ENCODE data around the gene TMEM97. TPM values are rescaled to one million over a fixed set of nuclear protein-coding genes. Genes with fewer than 3 reads are reported as not detected.

The TMEM97 gene
- total and polyA plus RNA-seq, 9 of the 15 experiments (the other 6 are each of a cell fraction or from before 2014, with no cell fraction given): 34.6 to 121 (median 76.0) TPM

GRCh38 chr17:28270055-28270454, 48.9 kb upstream of the TMEM97 start:
- no TSS peak for BruUV-seq (replicated peaks)
- no peaks in the 10 kb centered on the region for H3K79me2 ChIP-seq (ENCODE audit: control insufficient read depth, insufficient read depth, low read length)
- FAIRE-seq (peak; percentile 67), ATAC-seq (peak; percentile 74), DNase-seq (ENCODE audit: extremely low read depth in 1 of 4, low spot score in 3 of 4) (peak; percentile 18 to 70 (median 30))
- in situ Hi-C loops (cut with MboI): no loop called here
- no peaks in the 10 kb centered on the region for H4K20me1 ChIP-seq (replicated peaks; ENCODE audit: control insufficient read depth, insufficient read depth, low read length)
- H3K36me3 ChIP-seq (ENCODE audit: control insufficient read depth, insufficient read depth, low read length): no peaks in the 10 kb centered on the region
- peaks cover 9 to 11% of the 10 kb centered on the region in 2 experiments; a peak in 4 of 5 replicates for H3K4me1 ChIP-seq (replicated peaks in 1 of 2; ENCODE audit: control insufficient read depth in 2 of 2, insufficient read depth in 2 of 2, low read length in 2 of 2)
- H3K27me3 ChIP-seq (ENCODE audit: control insufficient read depth in 2 of 2, insufficient read depth in 2 of 2, low read length in 2 of 2): no peaks in the 10 kb centered on the region; a peak in 1 of 5 replicates
- ChIA-PET POLR2A (interaction anchor here (1.0 to 2.1 kb wide), 3 partner anchors 10 to 58 kb away, joined by 3 to 7 read pairs (median 6); no protein-coding TSS in a partner anchor), CTCF (ENCODE audit: low intra/inter-chr PET ratio) (no interaction called here)
- no peaks in the 10 kb centered on the region for H3K9me1 ChIP-seq (ENCODE audit: control insufficient read depth, insufficient read depth, low read length)
- peaks cover 24% of the 10 kb centered on the region for H3K9me3 ChIP-seq (replicated peaks; ENCODE audit: control insufficient read depth, insufficient read depth, low read depth, low read length)
- 0% methylated on average over 2 of the region's 2 CpGs for WGBS (ENCODE audit: insufficient coverage, low coverage, missing lambda C conversion rate)
- intact Hi-C loops (cut with micrococcal nuclease): no loop called here
- H3K9ac ChIP-seq (ENCODE audit: insufficient read depth in 1 of 2, low read depth in 2 of 2, low read length in 2 of 2): no peak overlapping the region
- no peak overlapping the region for H3K4me3 ChIP-seq
- no peak overlapping the region for H3K27ac ChIP-seq (ENCODE audit: extremely low read depth, low read depth, low read length)
- peak overlapping the region; percentile 18; the same call in 1 of the 2 replicates for H2AFZ ChIP-seq (ENCODE audit: low read depth, low read length)
- no peak overlapping the region for H3K4me2 ChIP-seq (ENCODE audit: insufficient read depth, low read length)
- TF ChIP-seq ZNF316 (IDR thresholded peaks at IDR 0.05): peak; percentile 32; the same call in 1 of the 2 replicates
- no peak for TF ChIP-seq ZFPM2 (CRISPR knock-in tag; IDR thresholded peaks at IDR 0.05)
- no peak for TF ChIP-seq NR2C1 (IDR thresholded peaks at IDR 0.05)
- 0 out of 2 replicates have a peak, but pooled peaks have one; percentile 27 for TF ChIP-seq NR2C1 (tag; IDR thresholded peaks at IDR 0.05)
- TF ChIP-seq MGA (IDR thresholded peaks at IDR 0.05): peak; percentile 44; the same call in 1 of the 2 replicates
- TF ChIP-seq TOE1 (IDR thresholded peaks at IDR 0.05; ENCODE audit: borderline replicate concordance): no peak
- no peak for TF ChIP-seq TOE1 (CRISPR knock-in tag; IDR thresholded peaks at IDR 0.05; ENCODE audit: borderline replicate concordance, low read depth)
- peak; percentile 32 for TF ChIP-seq C11orf30 (IDR thresholded peaks at IDR 0.05; ENCODE audit: low read depth)
- TF ChIP-seq RAD21 (CRISPR knock-in tag; conservative IDR thresholded peaks at IDR 0.05 in 1 of 2, IDR thresholded peaks at IDR 0.05 in 1 of 2): peak in 1 of 2 experiments; percentile 30; a peak in 2 of 4 replicates
- TF ChIP-seq RNF2 (IDR thresholded peaks at IDR 0.05): 0 out of 2 replicates have a peak, but pooled peaks have one; percentile 24
- no peak for TF ChIP-seq NR2C2 (CRISPR knock-in tag; IDR thresholded peaks at IDR 0.05)
- 0 out of 2 replicates have a peak, but pooled peaks have one; percentile 19 for TF ChIP-seq NR2C2 (tag; IDR thresholded peaks at IDR 0.05)
- TF ChIP-seq NFE2 (IDR thresholded peaks at IDR 0.05; ENCODE audit: low read depth): peak; percentile 70
- no peak for TF ChIP-seq LARP7 (IDR thresholded peaks at IDR 0.05)

Data from K562 (cell line).